ENCODE data around the gene FAR2.

DNA sequence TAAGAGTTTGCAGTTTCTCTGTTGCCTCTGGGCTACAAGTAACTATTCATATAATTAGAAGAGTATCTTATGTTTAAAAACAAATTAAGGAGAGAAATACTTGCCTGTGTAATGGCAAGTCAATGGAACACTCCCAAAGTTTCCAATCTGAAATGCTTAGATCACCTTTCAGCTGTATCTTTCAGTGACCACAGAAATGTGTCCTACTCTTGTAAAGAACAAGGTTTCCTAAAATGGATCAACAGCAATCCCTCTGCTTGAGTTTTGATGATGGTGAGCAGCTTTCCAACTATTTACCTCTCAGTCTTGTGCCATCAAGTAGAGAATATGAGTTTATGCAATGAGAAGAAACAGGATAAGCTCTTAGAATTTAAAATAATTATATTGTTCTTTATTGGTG, 139.0 kb downstream of the FAR2 start:
- no peak for TF ChIP-seq CTCF (IDR thresholded peaks at IDR 0.05)
- no peak for TF ChIP-seq EZH2phosphoT487 (IDR thresholded peaks at IDR 0.05)
- TF ChIP-seq EZH2 (IDR thresholded peaks at IDR 0.05): no peak

Data from neural progenitor cell (in vitro differentiated cells).